ENCODE data around the gene GJB2. TPM values are rescaled to one million over a fixed set of nuclear protein-coding genes. Genes with fewer than 3 reads are reported as not detected.

GJB2 gene
- polyA plus RNA-seq, 1 donor (not counting 4 experiments of a cell fraction or from before 2014, with no cell fraction given) = 374 TPM

DNA sequence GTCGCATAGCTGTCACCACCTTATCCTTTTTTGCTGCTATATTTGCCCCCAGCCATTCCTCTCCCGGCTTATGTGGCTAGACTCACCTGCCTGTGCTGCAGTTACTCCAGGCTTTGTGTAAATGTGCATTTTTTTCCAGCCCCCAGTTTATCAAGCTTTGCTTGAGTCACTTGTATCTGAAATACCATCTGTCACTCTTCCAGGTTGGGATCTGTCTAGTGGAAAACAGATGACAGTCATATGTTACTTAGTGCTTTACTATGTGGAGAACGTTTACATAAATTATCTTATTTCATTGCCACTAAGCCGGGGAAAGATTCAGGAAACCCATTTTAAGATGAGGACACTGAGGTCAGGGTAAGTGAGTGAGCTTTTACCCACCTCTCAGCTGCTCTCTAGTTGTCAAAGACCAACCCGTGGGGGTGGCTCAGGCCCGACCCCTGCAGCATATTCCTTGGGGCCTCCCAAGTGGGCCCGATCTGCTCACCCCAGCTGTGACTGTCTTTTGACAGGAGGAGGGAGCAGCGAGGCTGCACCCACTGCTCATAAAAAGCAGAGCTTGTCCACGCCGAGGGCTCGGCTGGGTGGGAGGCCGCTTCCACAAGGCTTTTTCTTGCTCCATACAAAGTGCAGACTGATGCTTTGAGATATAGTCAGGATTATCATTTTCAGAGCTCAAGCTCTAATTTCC lies 7.2 kb downstream of the GJB2 start:
- dilution Hi-C loops (cut with MboI; ENCODE audit: extremely low pct_ligation_motif_present, low sequenced_read_pairs) = loop anchor here (25.0 kb wide), 2 partner anchors 202 to 302 kb away; no protein-coding TSS in a partner anchor
- Histone ChIP-seq H3K79me2 (ENCODE audit: control insufficient read depth, insufficient read depth, low read length) (peaks cover 10% of the 10 kb centered on the region), H3K27me3 (ENCODE audit: control insufficient read depth, extremely low read depth, insufficient read depth, low read length) (no peaks in the 10 kb centered on the region), H3K4me1 (ENCODE audit: control insufficient read depth, extremely low read depth, insufficient read depth, low read length) (peaks cover 11% of the 10 kb centered on the region), H3K36me3 (ENCODE audit: control insufficient read depth in 2 of 2, extremely low read depth in 1 of 2, insufficient read depth in 2 of 2, low read length in 2 of 2) (peaks cover 17 to 24% of the 10 kb centered on the region in 2 experiments), H3K27ac (ENCODE audit: control insufficient read depth, insufficient read depth, low read length) (no peak overlapping the region), H4K20me1 (ENCODE audit: control insufficient read depth, extremely low read depth, insufficient read depth, low read length) (no peaks in the 10 kb centered on the region), H3K4me3 (ENCODE audit: control insufficient read depth in 2 of 3, extremely low read depth in 1 of 3, insufficient read depth in 2 of 3, low read depth in 1 of 3, low read length in 3 of 3) (no peak overlapping the region), H2AFZ (ENCODE audit: control insufficient read depth, low read length) (no peak overlapping the region), H3K4me2 (ENCODE audit: control insufficient read depth, extremely low read depth, insufficient read depth, low read depth, low read length) (no peak overlapping the region), H3K9me1 (ENCODE audit: control insufficient read depth, extremely low read depth, insufficient read depth, low read length) (no peaks in the 10 kb centered on the region), H3K9me3 (ENCODE audit: control insufficient read depth, low read depth, low read length) (no peaks in the 10 kb centered on the region), H3K9ac (ENCODE audit: control insufficient read depth, extremely low read depth, insufficient read depth, low read length) (no peak overlapping the region)
- TF ChIP-seq EZH2 (IDR thresholded peaks at IDR 0.05; ENCODE audit: low read length) = no peak
- TF ChIP-seq, protein P1, sequence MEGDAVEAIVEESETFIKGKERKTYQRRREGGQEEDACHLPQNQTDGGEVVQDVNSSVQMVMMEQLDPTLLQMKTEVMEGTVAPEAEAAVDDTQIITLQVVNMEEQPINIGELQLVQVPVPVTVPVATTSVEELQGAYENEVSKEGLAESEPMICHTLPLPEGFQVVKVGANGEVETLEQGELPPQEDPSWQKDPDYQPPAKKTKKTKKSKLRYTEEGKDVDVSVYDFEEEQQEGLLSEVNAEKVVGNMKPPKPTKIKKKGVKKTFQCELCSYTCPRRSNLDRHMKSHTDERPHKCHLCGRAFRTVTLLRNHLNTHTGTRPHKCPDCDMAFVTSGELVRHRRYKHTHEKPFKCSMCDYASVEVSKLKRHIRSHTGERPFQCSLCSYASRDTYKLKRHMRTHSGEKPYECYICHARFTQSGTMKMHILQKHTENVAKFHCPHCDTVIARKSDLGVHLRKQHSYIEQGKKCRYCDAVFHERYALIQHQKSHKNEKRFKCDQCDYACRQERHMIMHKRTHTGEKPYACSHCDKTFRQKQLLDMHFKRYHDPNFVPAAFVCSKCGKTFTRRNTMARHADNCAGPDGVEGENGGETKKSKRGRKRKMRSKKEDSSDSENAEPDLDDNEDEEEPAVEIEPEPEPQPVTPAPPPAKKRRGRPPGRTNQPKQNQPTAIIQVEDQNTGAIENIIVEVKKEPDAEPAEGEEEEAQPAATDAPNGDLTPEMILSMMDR (optimal IDR thresholded peaks at IDR 0.05 in 1 of 3, IDR thresholded peaks at IDR 0.05 in 1 of 3, conservative IDR thresholded peaks at IDR 0.05 in 1 of 3; ENCODE audit: extremely low read depth in 1 of 3, insufficient read depth in 2 of 3, low read length in 3 of 3) = no peak
- FAIRE-seq (no peak), DNase-seq (ENCODE audit: low read depth, low spot score) (no peak)

DNA sequence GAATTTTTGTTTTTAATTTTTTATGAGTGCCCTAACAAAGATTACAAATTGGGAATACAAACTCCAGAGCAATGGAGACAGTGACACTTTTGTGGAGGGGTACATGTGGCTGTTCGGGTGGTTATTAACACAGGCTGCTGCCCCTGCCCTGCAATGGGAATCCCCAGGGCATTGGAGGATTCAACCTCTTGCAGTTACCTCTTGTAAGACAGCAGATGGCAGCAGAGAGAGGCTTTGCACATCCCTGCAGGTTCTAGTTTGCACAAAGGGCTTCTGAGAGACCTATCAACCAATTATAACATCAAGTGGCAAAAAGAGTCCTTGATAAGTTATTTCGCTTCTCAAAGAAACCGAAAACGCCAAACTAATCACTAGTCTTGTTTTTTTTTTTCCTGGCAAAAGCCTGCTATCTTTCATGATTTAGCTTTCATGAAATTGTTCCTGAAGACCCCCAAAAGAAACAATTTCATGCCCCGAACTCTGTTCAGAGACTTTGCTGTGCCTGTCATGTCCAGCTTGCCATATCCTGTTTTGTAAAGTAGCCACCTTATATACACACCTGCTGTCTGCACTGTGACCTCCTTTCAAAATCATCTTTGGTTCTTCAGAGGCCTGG lies 10.4 kb downstream of the GJB2 start:
- H3K4me3 ChIP-seq (ENCODE audit: control insufficient read depth in 2 of 3, extremely low read depth in 1 of 3, insufficient read depth in 2 of 3, low read depth in 1 of 3, low read length in 3 of 3) = no peak overlapping the region
- TF ChIP-seq EZH2 (IDR thresholded peaks at IDR 0.05; ENCODE audit: low read length) = no peak
- TF ChIP-seq, protein P1 (optimal IDR thresholded peaks at IDR 0.05 in 1 of 3, IDR thresholded peaks at IDR 0.05 in 1 of 3, conservative IDR thresholded peaks at IDR 0.05 in 1 of 3; ENCODE audit: extremely low read depth in 1 of 3, insufficient read depth in 2 of 3, low read length in 3 of 3) = peak; percentile 82 to 88 (median 85)
- peaks cover 2 to 3% of the 10 kb centered on the region in 2 experiments for H3K36me3 ChIP-seq (ENCODE audit: control insufficient read depth in 2 of 2, extremely low read depth in 1 of 2, insufficient read depth in 2 of 2, low read length in 2 of 2)
- no peaks in the 10 kb centered on the region for H3K79me2 ChIP-seq (ENCODE audit: control insufficient read depth, insufficient read depth, low read length)
- no peak overlapping the region for H3K9ac ChIP-seq (ENCODE audit: control insufficient read depth, extremely low read depth, insufficient read depth, low read length)
- H3K4me2 ChIP-seq (ENCODE audit: control insufficient read depth, extremely low read depth, insufficient read depth, low read depth, low read length) = no peak overlapping the region
- H4K20me1 ChIP-seq (ENCODE audit: control insufficient read depth, extremely low read depth, insufficient read depth, low read length) = no peaks in the 10 kb centered on the region
- DNase-seq (ENCODE audit: low read depth, low spot score) = no peak
- H3K9me1 ChIP-seq (ENCODE audit: control insufficient read depth, extremely low read depth, insufficient read depth, low read length) = no peaks in the 10 kb centered on the region
- H3K27me3 ChIP-seq (ENCODE audit: control insufficient read depth, extremely low read depth, insufficient read depth, low read length) = no peaks in the 10 kb centered on the region
- H3K4me1 ChIP-seq (ENCODE audit: control insufficient read depth, extremely low read depth, insufficient read depth, low read length) = peaks cover 3% of the 10 kb centered on the region
- no peak overlapping the region for H2AFZ ChIP-seq (ENCODE audit: control insufficient read depth, low read length)
- no peaks in the 10 kb centered on the region for H3K9me3 ChIP-seq (ENCODE audit: control insufficient read depth, low read depth, low read length)
- peak; percentile 95 for FAIRE-seq
- no peak overlapping the region for H3K27ac ChIP-seq (ENCODE audit: control insufficient read depth, insufficient read depth, low read length)
- dilution Hi-C loops (cut with MboI; ENCODE audit: extremely low pct_ligation_motif_present, low sequenced_read_pairs) = loop anchor here (25.0 kb wide), 2 partner anchors 205 to 305 kb away; no protein-coding TSS in a partner anchor
